Measurements from ENCODE around the gene ARHGDIG. TPM values are rescaled to one million over a fixed set of nuclear protein-coding genes. Genes with fewer than 3 reads are reported as not detected.

The ARHGDIG gene
- total RNA-seq (2022; extraction: Qiagen RNA extraction), result 2.6 to 3.1 TPM (median 2.8 TPM) in 5 replicates

DNA sequence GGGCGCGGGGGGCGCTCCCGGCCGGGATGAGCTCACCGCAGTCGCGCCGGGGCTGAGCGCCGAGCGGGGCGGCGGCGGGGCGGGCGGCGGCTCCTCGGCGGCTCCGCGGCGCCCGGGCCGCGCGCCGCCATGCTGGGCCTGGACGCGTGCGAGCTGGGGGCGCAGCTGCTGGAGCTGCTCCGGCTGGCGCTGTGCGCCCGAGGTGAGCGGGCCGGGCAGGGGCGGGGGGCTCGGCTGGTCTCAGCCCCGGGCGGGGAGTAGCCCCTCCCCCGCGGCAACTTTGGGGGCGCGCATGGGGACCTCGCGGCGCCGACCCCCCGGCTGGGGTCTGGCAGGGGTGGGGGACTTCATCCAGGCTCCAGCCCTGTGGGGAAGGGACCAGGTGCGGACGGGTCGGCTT, at the start of gene ARHGDIG:
Gene ARHGDIG (plus strand): TSS at position 40 of the 400 bp plus-strand sequence. CDS start 90 bp downstream, at position 130.

DNA sequence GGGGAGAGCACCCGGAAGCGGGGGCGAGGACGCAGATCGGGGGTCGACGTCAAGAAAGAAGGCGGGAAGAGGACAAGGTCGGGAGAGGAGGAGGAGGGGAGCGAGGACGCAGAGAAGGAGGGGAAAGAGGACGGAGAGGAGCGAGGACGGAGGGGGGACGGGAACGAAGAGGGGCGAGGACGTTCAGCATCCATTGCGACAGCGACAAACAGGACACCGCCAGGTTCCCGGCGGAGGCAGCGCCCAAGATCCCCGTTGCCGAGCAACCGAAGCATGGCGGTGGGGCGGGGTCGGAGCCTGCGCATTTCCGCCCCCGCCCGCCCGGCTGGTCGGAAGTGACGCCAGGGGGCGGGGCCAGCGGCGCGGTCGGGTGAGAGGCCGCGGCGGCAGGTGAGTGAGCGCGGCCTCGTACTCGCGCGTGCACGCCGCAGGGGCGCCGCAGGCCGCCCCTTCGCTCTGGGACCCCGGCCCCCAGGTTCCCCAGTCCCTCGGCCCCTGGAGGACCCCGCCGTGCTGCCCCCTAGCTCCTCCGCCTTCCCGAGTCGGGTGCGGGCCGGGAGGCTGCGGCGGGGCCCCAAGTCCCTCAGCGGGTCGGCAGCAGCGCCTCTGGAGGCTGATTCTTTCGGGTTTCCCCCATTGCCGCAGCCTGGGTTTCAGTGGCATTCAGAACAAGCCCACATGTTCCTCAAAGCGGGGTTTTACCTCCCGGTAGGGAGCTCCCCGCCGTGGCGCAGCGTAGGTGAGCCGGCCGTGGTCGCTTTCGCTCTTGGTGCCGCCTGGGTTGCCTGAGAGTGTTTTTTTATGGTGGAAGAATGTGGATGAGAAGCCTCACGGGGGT, 45.7 kb upstream of the ARHGDIG start, which contains the start of gene FAM234A:
Gene FAM234A (plus strand): TSS at position 354 of the 838 bp plus-strand sequence. CDS start 19,593 bp downstream, outside the sequence.

DNA sequence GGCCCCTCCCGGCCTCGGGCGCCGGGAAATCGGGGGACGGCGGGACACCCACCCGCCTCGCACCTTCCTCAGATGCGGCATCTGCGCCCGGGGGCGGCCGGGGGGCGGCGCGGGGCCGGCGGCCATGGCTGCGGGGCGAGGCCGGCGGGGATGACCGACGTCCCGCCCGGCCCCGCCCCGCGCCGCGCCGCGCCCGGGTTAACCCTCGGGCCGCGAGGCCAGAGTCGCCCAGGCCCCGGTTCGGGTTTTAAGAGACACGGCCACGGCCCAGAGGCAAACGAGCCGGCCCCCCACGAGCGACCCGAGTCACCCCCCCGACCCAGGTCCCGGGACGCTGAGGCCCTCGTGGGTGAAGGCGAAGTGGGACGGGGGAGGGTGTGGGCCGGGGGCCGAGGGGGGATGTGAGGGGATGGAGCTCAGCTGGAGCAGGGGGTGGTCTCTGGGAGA, 4.6 kb upstream of the ARHGDIG start, which contains the start of gene RGS11:
Gene RGS11 (minus strand): TSS at position 159 of the 447 bp plus-strand sequence. CDS start 33 bp downstream, at position 126.

DNA sequence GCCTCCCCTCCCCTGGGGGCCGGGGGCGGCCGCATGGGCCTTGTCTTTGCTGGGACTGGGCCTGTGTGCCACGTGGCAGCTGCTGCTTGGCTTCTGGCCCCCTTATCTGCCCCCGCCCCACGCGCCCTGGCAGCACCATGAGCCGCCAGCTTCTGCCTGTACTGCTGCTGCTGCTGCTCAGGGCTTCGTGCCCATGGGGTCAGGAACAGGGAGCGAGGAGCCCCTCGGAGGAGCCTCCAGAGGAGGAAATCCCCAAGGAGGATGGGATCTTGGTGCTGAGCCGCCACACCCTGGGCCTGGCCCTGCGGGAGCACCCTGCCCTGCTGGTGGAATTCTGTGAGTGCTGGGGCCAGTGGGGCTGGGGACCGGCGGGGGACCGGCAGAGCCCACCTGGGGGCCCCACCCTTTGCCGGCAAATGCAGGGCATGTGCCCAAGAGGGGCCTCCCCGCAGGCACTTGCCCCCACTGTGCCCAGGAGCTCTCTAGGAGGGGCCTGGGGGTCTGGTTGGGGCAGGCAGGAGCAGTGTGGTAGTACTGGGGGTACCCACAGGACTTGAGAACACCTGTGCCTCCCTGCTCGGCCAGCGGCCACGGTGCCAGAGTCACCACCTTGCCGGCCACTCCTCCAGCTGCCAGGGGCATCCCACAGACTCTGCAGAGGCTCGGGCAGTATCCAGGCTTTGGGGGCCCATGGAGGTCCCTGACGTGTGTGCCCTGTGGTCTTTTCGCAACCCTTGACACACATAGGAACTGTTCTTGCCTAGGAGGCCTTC, 2.8 kb downstream of the ARHGDIG start, which contains the start of gene PDIA2:
Gene PDIA2 (plus strand): TSS at position 132 of the 773 bp plus-strand sequence. CDS start 6 bp downstream, at position 138.

Other genes starting within 250 kb of the ARHGDIG start
- gene POLR3K, start 227.0 kb upstream of the ARHGDIG start, total RNA-seq (2022; extraction: Qiagen RNA extraction), result 28.5 to 35.1 TPM (median 31.5 TPM) in 5 replicates
- 58.5 to 66.5 TPM (median 63.1 TPM) in 5 replicates for gene SNRNP25, start 226.8 kb upstream of the ARHGDIG start, total RNA-seq (2022; extraction: Qiagen RNA extraction)
- gene RHBDF1, start 208.0 kb upstream of the ARHGDIG start, total RNA-seq (2022; extraction: Qiagen RNA extraction), result 17.7 to 29.7 TPM (median 26.5 TPM) in 5 replicates
- gene MPG, start 202.4 kb upstream of the ARHGDIG start, total RNA-seq (2022; extraction: Qiagen RNA extraction), result 54.7 to 71.6 TPM (median 67.8 TPM) in 5 replicates
- gene NPRL3, start 141.9 kb upstream of the ARHGDIG start, total RNA-seq (2022; extraction: Qiagen RNA extraction), result 18.7 to 32.9 TPM (median 30.2 TPM) in 5 replicates
- gene HBZ, start 127.9 kb upstream of the ARHGDIG start, total RNA-seq (2022; extraction: Qiagen RNA extraction), result 0.19 TPM in 1 of 5 replicates, not detected in the others
- not detected in 5 replicates for gene HBM, start 114.6 kb upstream of the ARHGDIG start, total RNA-seq (2022; extraction: Qiagen RNA extraction)
- gene HBA2, start 107.7 kb upstream of the ARHGDIG start, total RNA-seq (2022; extraction: Qiagen RNA extraction), result 0.25 to 1.0 TPM (median 0.36 TPM) in 5 replicates
- gene HBA1, start 103.9 kb upstream of the ARHGDIG start, total RNA-seq (2022; extraction: Qiagen RNA extraction), result 0.99 to 2.3 TPM (median 2.0 TPM) in 5 replicates
- gene HBQ1, start 100.1 kb upstream of the ARHGDIG start, total RNA-seq (2022; extraction: Qiagen RNA extraction), result 4.5 to 7.2 TPM (median 6.6 TPM) in 5 replicates
- 35.9 to 49.4 TPM (median 45.7 TPM) in 5 replicates for gene LUC7L, start 51.1 kb upstream of the ARHGDIG start, total RNA-seq (2022; extraction: Qiagen RNA extraction)
- 40.4 to 53.2 TPM (median 47.3 TPM) in 5 replicates for gene FAM234A, start 45.8 kb upstream of the ARHGDIG start, total RNA-seq (2022; extraction: Qiagen RNA extraction)
- gene RGS11, start 4.6 kb upstream of the ARHGDIG start, total RNA-seq (2022; extraction: Qiagen RNA extraction), result 2.3 to 5.4 TPM (median 3.7 TPM) in 5 replicates
- gene PDIA2, start 2.6 kb downstream of the ARHGDIG start, total RNA-seq (2022; extraction: Qiagen RNA extraction), result 0.17 to 0.37 TPM (median 0.30 TPM) in 5 replicates
- 25.9 to 34.1 TPM (median 33.5 TPM) in 5 replicates for gene AXIN1, start 72.1 kb downstream of the ARHGDIG start, total RNA-seq (2022; extraction: Qiagen RNA extraction)
- 123 to 138 TPM (median 131 TPM) in 5 replicates for gene MRPL28, start 89.9 kb downstream of the ARHGDIG start, total RNA-seq (2022; extraction: Qiagen RNA extraction)
- 24.8 to 39.9 TPM (median 34.7 TPM) in 5 replicates for gene PGAP6, start 101.4 kb downstream of the ARHGDIG start, total RNA-seq (2022; extraction: Qiagen RNA extraction)
- gene NME4, start 116.6 kb downstream of the ARHGDIG start, total RNA-seq (2022; extraction: Qiagen RNA extraction), result 275 to 460 TPM (median 445 TPM) in 5 replicates
- 21.2 to 29.7 TPM (median 26.3 TPM) in 5 replicates for gene DECR2, start 121.3 kb downstream of the ARHGDIG start, total RNA-seq (2022; extraction: Qiagen RNA extraction)
- 23.1 to 33.6 TPM (median 29.8 TPM) in 5 replicates for gene RAB11FIP3, start 145.1 kb downstream of the ARHGDIG start, total RNA-seq (2022; extraction: Qiagen RNA extraction)
- gene CAPN15, start 247.1 kb downstream of the ARHGDIG start, total RNA-seq (2022; extraction: Qiagen RNA extraction), result 34.5 to 76.4 TPM (median 71.6 TPM) in 5 replicates

Measured in A549 treated with dexamethasone at 1 μM for 4 hours (cell line).